ENCODE results near the gene DNAJB2. TPM values are rescaled to one million over a fixed set of nuclear protein-coding genes. Genes with fewer than 3 reads are reported as not detected.

DNAJB2 gene
- total RNA-seq, 4 donors from 2014 or later = 34.7 to 69.4 (median 58.3) TPM

DNA sequence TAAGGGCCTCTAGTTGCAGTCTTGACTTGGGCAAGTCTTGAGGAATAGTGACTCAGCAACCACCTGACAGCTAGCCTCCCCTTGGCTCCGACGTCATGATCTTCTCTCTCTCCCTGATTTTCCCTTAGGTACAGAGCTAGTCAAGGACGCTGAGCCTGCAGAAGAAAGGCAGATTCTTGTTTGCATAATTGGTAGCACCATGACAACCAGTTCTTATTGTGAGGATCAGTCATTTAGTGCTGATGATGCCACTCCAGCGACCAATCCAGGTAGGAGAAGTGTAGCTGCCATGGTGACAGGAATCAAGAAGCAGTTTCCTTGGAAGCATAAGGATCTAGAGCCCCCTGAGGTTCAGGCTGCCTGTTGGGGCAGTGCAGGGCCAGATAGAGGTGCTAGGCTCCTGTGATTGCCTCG is 56.2 kb downstream of the DNAJB2 start:
- no peak for TF ChIP-seq POLR2A (IDR thresholded peaks at IDR 0.05)
- TF ChIP-seq, protein P1, sequence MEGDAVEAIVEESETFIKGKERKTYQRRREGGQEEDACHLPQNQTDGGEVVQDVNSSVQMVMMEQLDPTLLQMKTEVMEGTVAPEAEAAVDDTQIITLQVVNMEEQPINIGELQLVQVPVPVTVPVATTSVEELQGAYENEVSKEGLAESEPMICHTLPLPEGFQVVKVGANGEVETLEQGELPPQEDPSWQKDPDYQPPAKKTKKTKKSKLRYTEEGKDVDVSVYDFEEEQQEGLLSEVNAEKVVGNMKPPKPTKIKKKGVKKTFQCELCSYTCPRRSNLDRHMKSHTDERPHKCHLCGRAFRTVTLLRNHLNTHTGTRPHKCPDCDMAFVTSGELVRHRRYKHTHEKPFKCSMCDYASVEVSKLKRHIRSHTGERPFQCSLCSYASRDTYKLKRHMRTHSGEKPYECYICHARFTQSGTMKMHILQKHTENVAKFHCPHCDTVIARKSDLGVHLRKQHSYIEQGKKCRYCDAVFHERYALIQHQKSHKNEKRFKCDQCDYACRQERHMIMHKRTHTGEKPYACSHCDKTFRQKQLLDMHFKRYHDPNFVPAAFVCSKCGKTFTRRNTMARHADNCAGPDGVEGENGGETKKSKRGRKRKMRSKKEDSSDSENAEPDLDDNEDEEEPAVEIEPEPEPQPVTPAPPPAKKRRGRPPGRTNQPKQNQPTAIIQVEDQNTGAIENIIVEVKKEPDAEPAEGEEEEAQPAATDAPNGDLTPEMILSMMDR (IDR thresholded peaks at IDR 0.05) = no peak
- Histone ChIP-seq H3K36me3 (no peaks in the 10 kb centered on the region), H3K4me1 (no peaks in the 10 kb centered on the region), H3K4me3 (no peak overlapping the region), H3K27ac (no peak overlapping the region), H3K27me3 (peaks cover 0 to 5% of the 10 kb centered on the region in 2 donors), H3K9me3 (peaks cover 0 to 8% (median 0%) of the 10 kb centered on the region in 4 donors)
- DNase-seq = no peak

Small RNA genes lying within 50 kb of the gene (small RNA-seq; reads per million reads assigned to genes)
- gene MIR153-1 = 0 reads per million in 2 donors

Other genes starting within 250 kb of the DNAJB2 start
- gene CFAP65, start 237.8 kb upstream of the DNAJB2 start, total RNA-seq = 1 to 10 TPM in 2 of 4 donors, not detected in 2; 1.5 to 3.6 TPM
- 100 to 1,000 TPM in 1 of 4 donors, 10 to 100 TPM in 3; 14.0 to 124 (median 71.1) TPM for gene IHH, start 218.4 kb upstream of the DNAJB2 start, total RNA-seq
- 10 to 100 TPM; 28.1 to 91.6 (median 67.2) TPM for gene NHEJ1, start 118.6 kb upstream of the DNAJB2 start, total RNA-seq
- 100 to 1,000 TPM in 1 of 4 donors, 10 to 100 TPM in 2, 1 to 10 TPM in 1; 5.0 to 111 (median 62.8) TPM for gene SLC23A3, start 109.3 kb upstream of the DNAJB2 start, total RNA-seq
- 10 to 100 TPM; 14.0 to 94.0 (median 77.4) TPM for gene CNPPD1, start 102.4 kb upstream of the DNAJB2 start, total RNA-seq
- gene RETREG2, start 101.1 kb upstream of the DNAJB2 start, total RNA-seq = 10 to 100 TPM; 44.6 to 80.3 (median 76.2) TPM
- 100 to 1,000 TPM in 3 of 4 donors, 10 to 100 TPM in 1; 43.7 to 129 (median 112) TPM for gene ZFAND2B, start 72.6 kb upstream of the DNAJB2 start, total RNA-seq
- gene ABCB6, start 60.4 kb upstream of the DNAJB2 start, total RNA-seq = 10 to 100 TPM; 18.0 to 42.1 (median 33.3) TPM
- gene ATG9A, start 49.7 kb upstream of the DNAJB2 start, total RNA-seq = 100 to 1,000 TPM in 1 of 4 donors, 10 to 100 TPM in 3; 23.1 to 107 (median 96.0) TPM
- 100 to 1,000 TPM in 3 of 4 donors, 10 to 100 TPM in 1; 79.9 to 338 (median 164) TPM for gene ANKZF1, start 49.6 kb upstream of the DNAJB2 start, total RNA-seq
- gene GLB1L, start 33.9 kb upstream of the DNAJB2 start, total RNA-seq = 1 to 10 TPM in 3 of 4 donors, not detected in 1; 2.7 to 9.5 (median 7.0) TPM
- gene STK16, start 33.9 kb upstream of the DNAJB2 start, total RNA-seq = 10 to 100 TPM; 19.4 to 27.1 (median 24.3) TPM
- gene TUBA4B, start 26.1 kb upstream of the DNAJB2 start, total RNA-seq = not detected
- 100 to 1,000 TPM in 3 of 4 donors, 10 to 100 TPM in 1; 49.5 to 137 (median 129) TPM for gene TUBA4A, start 25.4 kb upstream of the DNAJB2 start, total RNA-seq
- gene PTPRN, start 30.0 kb downstream of the DNAJB2 start, total RNA-seq = 1 to 10 TPM in 2 of 4 donors, under 1 TPM in 1, not detected in 1; 0.88 to 4.9 (median 2.3) TPM
- gene RESP18, start 53.4 kb downstream of the DNAJB2 start, total RNA-seq = not detected
- gene DNPEP, start 108.5 kb downstream of the DNAJB2 start, total RNA-seq = 100 to 1,000 TPM in 3 of 4 donors, 10 to 100 TPM in 1; 90.8 to 180 (median 177) TPM
- 100 to 1,000 TPM in 2 of 4 donors, 10 to 100 TPM in 2; 82.0 to 574 (median 112) TPM for gene DES, start 139.0 kb downstream of the DNAJB2 start, total RNA-seq
- 10 to 100 TPM in 2 of 4 donors, 1 to 10 TPM in 2; 3.2 to 49.5 (median 10.2) TPM for gene SPEG, start 155.5 kb downstream of the DNAJB2 start, total RNA-seq
- 10 to 100 TPM; 35.0 to 69.6 (median 38.9) TPM for gene GMPPA, start 219.5 kb downstream of the DNAJB2 start, total RNA-seq
- under 1 TPM in 1 of 4 donors, not detected in 3; 0.27 TPM for gene ASIC4, start 235.1 kb downstream of the DNAJB2 start, total RNA-seq